ENCODE data around the gene ZNF587. TPM values are rescaled to one million over a fixed set of nuclear protein-coding genes. Genes with fewer than 3 reads are reported as not detected.
"Not testable (repeated sequence)": the region's sequence is repeated elsewhere in the genome, so short reads cannot be mapped to it uniquely, and the experiment has no call there.

Gene ZNF587
- total RNA-seq, 3 donors from 2014 or later, result 51.9 to 80.7 (median 61.0) TPM

- no peak for ATAC-seq
- no peak for TF ChIP-seq CTCF (IDR thresholded peaks at IDR 0.05)
- Histone ChIP-seq H3K4me1 (ENCODE audit: low read depth) (peaks cover 18% of the 10 kb centered on the region), H3K4me3 (no peak overlapping the region), H3K9me3 (no peaks in the 10 kb centered on the region), H3K36me3 (ENCODE audit: low read depth) (no peaks in the 10 kb centered on the region)
- intact Hi-C loops (cut with DNase I, micrococcal nuclease), result no loop called here
- no peak for DNase-seq
Measured at GRCh38 chr19:57816652-57817051, 33.0 kb upstream of the ZNF587 start.

GRCh38 chr19:57817976-57818375 is 31.7 kb upstream of the ZNF587 start:
- TF ChIP-seq CTCF (IDR thresholded peaks at IDR 0.05), result no peak
- no peaks in the 10 kb centered on the region for H3K36me3 ChIP-seq (ENCODE audit: low read depth)
- intact Hi-C loops (cut with DNase I, micrococcal nuclease), result no loop called here
- no peaks in the 10 kb centered on the region for H3K9me3 ChIP-seq
- H3K4me3 ChIP-seq, result no peak overlapping the region
- ATAC-seq, result no peak
- DNase-seq, result no peak
- H3K4me1 ChIP-seq (ENCODE audit: low read depth), result peaks cover 30% of the 10 kb centered on the region

GRCh38 chr19:57818378-57818777 is 31.3 kb upstream of the ZNF587 start:
- Histone ChIP-seq H3K9me3 (no peaks in the 10 kb centered on the region), H3K4me3 (no peak overlapping the region), H3K4me1 (ENCODE audit: low read depth) (peaks cover 34% of the 10 kb centered on the region), H3K36me3 (ENCODE audit: low read depth) (no peaks in the 10 kb centered on the region)
- DNase-seq, result no peak
- no peak for ATAC-seq
- intact Hi-C loops (cut with DNase I, micrococcal nuclease), result no loop called here
- no peak for TF ChIP-seq CTCF (IDR thresholded peaks at IDR 0.05)

- intact Hi-C loops (cut with DNase I, micrococcal nuclease), result no loop called here
- peak; percentile 81 to 93 (median 87) for DNase-seq
- Histone ChIP-seq H3K4me1 (ENCODE audit: low read depth) (peaks cover 46% of the 10 kb centered on the region), H3K4me3 (peak overlapping the region; percentile 81), H3K36me3 (ENCODE audit: low read depth) (no peaks in the 10 kb centered on the region), H3K9me3 (no peaks in the 10 kb centered on the region)
- peak; percentile 88 for ATAC-seq
- TF ChIP-seq CTCF (IDR thresholded peaks at IDR 0.05), result no peak
Measured at GRCh38 chr19:57819475-57820148, 30.0 kb upstream of the ZNF587 start.

- no peak for DNase-seq
- intact Hi-C loops (cut with DNase I, micrococcal nuclease), result no loop called here
- Histone ChIP-seq H3K4me1 (ENCODE audit: low read depth) (peaks cover 47% of the 10 kb centered on the region), H3K4me3 (no peak overlapping the region), H3K36me3 (ENCODE audit: low read depth) (no peaks in the 10 kb centered on the region), H3K9me3 (no peaks in the 10 kb centered on the region)
- ATAC-seq, result no peak
- TF ChIP-seq CTCF (IDR thresholded peaks at IDR 0.05), result no peak
Measured at GRCh38 chr19:57820599-57820998, 29.1 kb upstream of the ZNF587 start.

- H3K9me3 ChIP-seq; H3K4me3 ChIP-seq; DNase-seq; intact Hi-C loops (cut with DNase I, micrococcal nuclease); H3K36me3 ChIP-seq (ENCODE audit: low read depth): not testable (repeated sequence)
- ATAC-seq, result peak; percentile 1
- peaks cover 47% of the 10 kb centered on the region for H3K4me1 ChIP-seq (ENCODE audit: low read depth)
Measured at GRCh38 chr19:57821095-57821494, 28.6 kb upstream of the ZNF587 start.

- DNase-seq; H3K4me3 ChIP-seq; intact Hi-C loops (cut with DNase I, micrococcal nuclease); H3K9me3 ChIP-seq; H3K36me3 ChIP-seq (ENCODE audit: low read depth): not testable (repeated sequence)
- H3K4me1 ChIP-seq (ENCODE audit: low read depth), result peaks cover 47% of the 10 kb centered on the region
- peak; percentile 36 for ATAC-seq
Measured at GRCh38 chr19:57821501-57821900, 28.2 kb upstream of the ZNF587 start.

- ATAC-seq; H3K9me3 ChIP-seq; H3K36me3 ChIP-seq (ENCODE audit: low read depth); DNase-seq; H3K4me3 ChIP-seq; intact Hi-C loops (cut with DNase I, micrococcal nuclease): not testable (repeated sequence)
- H3K4me1 ChIP-seq (ENCODE audit: low read depth), result peaks cover 47% of the 10 kb centered on the region
Measured at GRCh38 chr19:57823155-57823554, 26.5 kb upstream of the ZNF587 start.

- H3K4me3 ChIP-seq; H3K36me3 ChIP-seq (ENCODE audit: low read depth); ATAC-seq; H3K9me3 ChIP-seq; DNase-seq; intact Hi-C loops (cut with DNase I, micrococcal nuclease): not testable (repeated sequence)
- peaks cover 47% of the 10 kb centered on the region for H3K4me1 ChIP-seq (ENCODE audit: low read depth)
Measured at GRCh38 chr19:57823608-57824007, 26.1 kb upstream of the ZNF587 start.

Measured in mucosa of descending colon (tissue), 3 donors.